Lower leg skin (tissue), 3 donors: Measurements from ENCODE around the gene PTGES.

Experiments
- POLR2A ChIP-seq, 2 donors: fragments of 450-650 bp; IDR thresholded peaks; one replicate each; pipeline ENCODE4 v1.6.1; 2016 to 2017; ENCODE audit warnings: antibody characterized with exemption in 2 of 2, mild to moderate bottlenecking in 1 of 2, moderate library complexity in 1 of 2
- TF ChIP-seq, protein P1 (sequence below), 3 donors: fragments of 450-650 bp; IDR thresholded peaks; one replicate each; pipeline ENCODE4 v1.5.1; 2016; ENCODE audit warnings: antibody characterized with exemption in 3 of 3, mild to moderate bottlenecking in 3 of 3, moderate library complexity in 2 of 3

DNA sequence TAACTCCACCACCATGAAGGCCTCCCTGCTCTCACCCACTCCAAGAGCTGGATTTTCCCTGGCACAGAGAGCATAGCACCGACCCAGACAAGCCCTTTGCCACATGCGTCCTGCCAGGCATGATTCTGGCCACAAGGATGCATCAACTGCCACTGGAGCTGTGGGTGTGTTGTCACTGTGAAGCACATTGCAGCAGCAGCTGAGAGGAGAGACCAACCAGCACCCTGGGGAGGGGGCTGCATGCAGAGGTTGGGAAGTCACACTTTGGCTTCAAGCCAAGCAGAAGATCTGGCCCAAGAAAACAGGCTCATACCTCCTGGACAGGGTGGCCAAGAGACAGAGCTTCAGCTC, 22.6 kb upstream of the PTGES start:
- no peak for TF ChIP-seq POLR2A (IDR thresholded peaks at IDR 0.05)
- TF ChIP-seq, protein P1, sequence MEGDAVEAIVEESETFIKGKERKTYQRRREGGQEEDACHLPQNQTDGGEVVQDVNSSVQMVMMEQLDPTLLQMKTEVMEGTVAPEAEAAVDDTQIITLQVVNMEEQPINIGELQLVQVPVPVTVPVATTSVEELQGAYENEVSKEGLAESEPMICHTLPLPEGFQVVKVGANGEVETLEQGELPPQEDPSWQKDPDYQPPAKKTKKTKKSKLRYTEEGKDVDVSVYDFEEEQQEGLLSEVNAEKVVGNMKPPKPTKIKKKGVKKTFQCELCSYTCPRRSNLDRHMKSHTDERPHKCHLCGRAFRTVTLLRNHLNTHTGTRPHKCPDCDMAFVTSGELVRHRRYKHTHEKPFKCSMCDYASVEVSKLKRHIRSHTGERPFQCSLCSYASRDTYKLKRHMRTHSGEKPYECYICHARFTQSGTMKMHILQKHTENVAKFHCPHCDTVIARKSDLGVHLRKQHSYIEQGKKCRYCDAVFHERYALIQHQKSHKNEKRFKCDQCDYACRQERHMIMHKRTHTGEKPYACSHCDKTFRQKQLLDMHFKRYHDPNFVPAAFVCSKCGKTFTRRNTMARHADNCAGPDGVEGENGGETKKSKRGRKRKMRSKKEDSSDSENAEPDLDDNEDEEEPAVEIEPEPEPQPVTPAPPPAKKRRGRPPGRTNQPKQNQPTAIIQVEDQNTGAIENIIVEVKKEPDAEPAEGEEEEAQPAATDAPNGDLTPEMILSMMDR (IDR thresholded peaks at IDR 0.05), result no peak
